K562 (cell line): ENCODE measurements around the gene CD44. TPM values are rescaled to one million over a fixed set of nuclear protein-coding genes. Genes with fewer than 3 reads are reported as not detected.

ENCODE experiments used
- ATAC-seq: fragments of 200-7000 bp; cut with Tn5 transposase; 3 replicates; pipeline ENCODE4 v1.9.1; 2020; ENCODE audit warnings: moderate library complexity
- BruUV-seq: library from RNA; stranded (reverse); fragments of 400-500 nt; replicated peaks from 2 replicates; lab custom pipeline; 2021; lab: Mats Ljungman, UMichigan
- CTCF ChIA-PET: fragments of 300-600 bp; formaldehyde crosslinking; extraction: SDS; loops from one replicate; lab custom pipeline; 2021; ENCODE audit warnings: low intra/inter-chr PET ratio; lab: Yijun Ruan, JAX
- POLR2A ChIA-PET: fragments of 300-600, 350-650 bp; sonication (Branson Sonifier 250); formaldehyde crosslinking; extraction: SDS; loops from one replicate; lab custom pipeline; 2021; ENCODE audit warnings: antibody characterized with exemption, inconsistent platforms; lab: Yijun Ruan, JAX
- DNase-seq, 4 experiments: peaks; one replicate each; pipeline versions ENCODE4 v3.0.0 to v3.0.0-alpha.2; 2011 to 2018; ENCODE audit warnings: low spot score in 3 of 4, mixed read lengths in 3 of 4; ENCODE audit errors: extremely low read depth in 1 of 4
- FAIRE-seq: peaks from 2 replicates; lab custom pipeline; 2011; peaks lifted over from hg19 to GRCh38; lab: Jason Lieb, UNC
- H2AFZ ChIP-seq: 2 replicates; pipeline ENCODE4 v1.6.0; 2011; ENCODE audit warnings: low read depth, low read length, control low read depth, inconsistent platforms
- H3K27ac ChIP-seq: fragments of 200-600 bp; 3 replicates; pipeline ENCODE4 v1.8.0; 2011; ENCODE audit warnings: low read depth, mild to moderate bottlenecking, control low read depth, inconsistent platforms, low read length, moderate library complexity, mixed read lengths; ENCODE audit errors: extremely low read depth
- H3K27me3 ChIP-seq, 2 experiments: fragments of 300-600 bp in 1 of 2; 2 replicates in 1 of 2; 3 replicates in 1 of 2; pipeline versions ENCODE4 v1.6.0 to v1.8.0; 2011; ENCODE audit warnings: inconsistent platforms in 2 of 2, low read length in 2 of 2, mild to moderate bottlenecking in 1 of 2, mixed read lengths in 1 of 2, moderate library complexity in 1 of 2; ENCODE audit not compliant: control insufficient read depth in 2 of 2, insufficient read depth in 2 of 2
- H3K36me3 ChIP-seq: fragments of 300-600 bp; 3 replicates; pipeline ENCODE4 v1.8.0; 2011; ENCODE audit warnings: mild to moderate bottlenecking, low read length, inconsistent platforms; ENCODE audit not compliant: control insufficient read depth, insufficient read depth
- H3K4me1 ChIP-seq, 2 experiments: fragments of 200-600 bp in 1 of 2; replicated peaks in 1 of 2; 2 replicates in 1 of 2; 3 replicates in 1 of 2; pipeline versions ENCODE4 v1.5.1 to v1.8.0; 2011; ENCODE audit warnings: inconsistent platforms in 2 of 2, low read length in 2 of 2, mild to moderate bottlenecking in 1 of 2, mixed read lengths in 1 of 2, moderate library complexity in 1 of 2; ENCODE audit not compliant: control insufficient read depth in 2 of 2, insufficient read depth in 2 of 2
- H3K4me2 ChIP-seq: 2 replicates; pipeline ENCODE4 v1.6.1; 2011; ENCODE audit warnings: low read length, control low read depth, inconsistent platforms, mixed read lengths; ENCODE audit not compliant: insufficient read depth
- H3K4me3 ChIP-seq: fragments of 200-600 bp; sonication (generic), shearing (Covaris generic); 2 replicates; pipeline ENCODE4 v1.5.1; 2016; ENCODE audit warnings: control low read depth, inconsistent platforms
- H3K79me2 ChIP-seq: fragments of 200-600 bp; 3 replicates; pipeline ENCODE4 v1.8.0; 2011; ENCODE audit warnings: low read length, inconsistent platforms; ENCODE audit not compliant: control insufficient read depth, insufficient read depth
- H3K9ac ChIP-seq, 2 experiments: 2 replicates each; pipeline versions ENCODE4 v1.6.0 to v1.6.1; 2011; ENCODE audit warnings: low read depth in 2 of 2, low read length in 2 of 2, control low read depth in 1 of 2, inconsistent platforms in 1 of 2, mild to moderate bottlenecking in 1 of 2, mixed read lengths in 1 of 2; ENCODE audit not compliant: insufficient read depth in 1 of 2
- H3K9me1 ChIP-seq: one replicate; pipeline ENCODE4 v1.6.0; 2011; ENCODE audit warnings: inconsistent platforms, mild to moderate bottlenecking, low read length, moderate library complexity; ENCODE audit not compliant: control insufficient read depth, insufficient read depth
- H3K9me3 ChIP-seq: replicated peaks from 2 replicates; pipeline ENCODE4 v1.5.1; 2011; ENCODE audit warnings: low read depth, low read length, inconsistent platforms; ENCODE audit not compliant: control insufficient read depth, insufficient read depth
- H4K20me1 ChIP-seq: replicated peaks from 2 replicates; pipeline ENCODE4 v1.6.1; 2011; ENCODE audit warnings: low read length, inconsistent platforms, mixed read lengths; ENCODE audit not compliant: control insufficient read depth, insufficient read depth
- E2F6 ChIP-seq, 2 experiments: IDR thresholded peaks; 2 replicates each; pipeline ENCODE4 v1.6.1; 2011; ENCODE audit warnings: borderline replicate concordance in 1 of 2, control low read depth in 1 of 2, low read depth in 1 of 2, low read length in 1 of 2, mild to moderate bottlenecking in 1 of 2, mixed read lengths in 1 of 2, moderate library complexity in 1 of 2; ENCODE audit not compliant: insufficient read depth in 1 of 2, insufficient read length in 1 of 2, poor library complexity in 1 of 2, severe bottlenecking in 1 of 2; ENCODE audit errors: extremely low read depth in 1 of 2
- ELF2 ChIP-seq: fragments of 250-450 bp; sonication (Bioruptor Pico); IDR thresholded peaks from 2 replicates; pipeline ENCODE4 v1.5.0; 2021; ENCODE audit warnings: mild to moderate bottlenecking
- ELF4 ChIP-seq: fragments of 450-650 bp; formaldehyde crosslinking; IDR thresholded peaks from 2 replicates; pipeline ENCODE4 v1.4.0; 2022; ENCODE audit warnings: missing genetic modification characterization
- FOSL1 ChIP-seq: fragments of 200-800 bp; sonication (Bioruptor generic); conservative IDR thresholded peaks from 2 replicates; pipeline ENCODE4 v1.6.1; 2016; ENCODE audit warnings: missing genetic modification characterization, missing compliant biosample characterization
- HOMEZ ChIP-seq: fragments of 250-450 bp; sonication (Bioruptor Pico); IDR thresholded peaks from 2 replicates; pipeline ENCODE4 v1.4.0; 2020; ENCODE audit warnings: mild to moderate bottlenecking, moderate library complexity
- KAT2B ChIP-seq: IDR thresholded peaks from one replicate; pipeline ENCODE4 v1.6.1; 2012; ENCODE audit warnings: low read depth, mild to moderate bottlenecking, control low read depth, inconsistent platforms, low read length, moderate library complexity
- KLF10 ChIP-seq: fragments of 250-450 bp; sonication (Bioruptor Pico); IDR thresholded peaks from 2 replicates; pipeline ENCODE4 v1.6.1; 2021; ENCODE audit warnings: matching md5 sums
- LCOR ChIP-seq: sonication (generic); formaldehyde crosslinking; IDR thresholded peaks from 2 replicates; pipeline ENCODE4 v1.8.0; 2022; ENCODE audit warnings: mild to moderate bottlenecking, missing genetic modification reagents
- MAFK ChIP-seq: IDR thresholded peaks from 2 replicates; pipeline ENCODE4 v1.6.1; 2011; ENCODE audit warnings: low read length, improper control_type of control experiment
- MTF1 ChIP-seq: fragments of 250-450 bp; sonication (Bioruptor Pico); IDR thresholded peaks from 2 replicates; pipeline ENCODE4 v1.9.0; 2021; ENCODE audit warnings: moderate library complexity, mild to moderate bottlenecking, inconsistent platforms, borderline replicate concordance
- NR0B1 ChIP-seq: fragments of 450-650 bp; IDR thresholded peaks from one replicate; pipeline ENCODE4 v1.6.1; 2018; ENCODE audit warnings: mild to moderate bottlenecking, moderate library complexity; ENCODE audit not compliant: partially characterized antibody
- TCF7L2 ChIP-seq: fragments of 150-350 bp; IDR thresholded peaks from 2 replicates; pipeline ENCODE4 v1.6.1; 2016; ENCODE audit warnings: low read depth, mild to moderate bottlenecking, low read length, moderate library complexity
- ZNF143 ChIP-seq: sonication (generic); formaldehyde crosslinking; IDR thresholded peaks from 2 replicates; pipeline ENCODE4 v1.9.0; 2022; ENCODE audit warnings: mild to moderate bottlenecking, missing genetic modification reagents
- ZNF583 ChIP-seq: fragments of 250-450 bp; sonication (Bioruptor Pico); IDR thresholded peaks from 2 replicates; pipeline ENCODE4 v1.4.0; 2020
- ZNF584 ChIP-seq: fragments of 200-800 bp; sonication (Bioruptor generic); IDR thresholded peaks from 2 replicates; pipeline ENCODE4 v1.6.1; 2016; ENCODE audit warnings: low read depth, mild to moderate bottlenecking, missing genetic modification characterization, missing compliant biosample characterization
- WGBS: fragments of 100-300 bp; shearing (Covaris generic); methylation state at CpG from one replicate; pipeline ENCODE4 v1.1.6; 2016; ENCODE audit warnings: low coverage, mixed read lengths; ENCODE audit not compliant: insufficient coverage; ENCODE audit errors: missing lambda C conversion rate; 5-methylcytosine and 5-hydroxymethylcytosine counted together
- in situ Hi-C: fragments of 300-500 bp; cut with MboI; formaldehyde crosslinking; loops from 4 replicates; pipeline ENCODE4 v1.15.0; 2018; ENCODE audit warnings: inconsistent platforms, mixed read lengths
- intact Hi-C: fragments of 100-400 bp; cut with micrococcal nuclease; formaldehyde crosslinking; loops from 2 replicates; pipeline ENCODE4 v1.14.2; 2022
- polyA plus RNA-seq, 8 experiments: library from polyadenylated mRNA; depleted of rRNA in 4 of 8; stranded (reverse) in 5 of 8; unstranded in 3 of 8; fragments of >200 nt; fragmentation: Nextera tagmentation in 2 of 8; fragmentation: Illumina TruSeq in 1 of 8; extraction: Ambion mirVana in 2 of 8; extraction: Trizol in 1 of 8; gene quantifications; 2 replicates each; pipeline versions ENCODE4 v1.2.1 to v1.2.3, GENCODE V29; 2011 to 2014; ENCODE audit warnings: inconsistent platforms in 1 of 8, missing spikeins in 1 of 8
- total RNA-seq, 7 experiments: library from RNA; depleted of rRNA in 6 of 7; stranded (reverse); fragments of >200 nt in 6 of 7; fragmentation: Illumina TruSeq in 2 of 7; extraction: Trizol in 2 of 7; gene quantifications; 2 replicates each; pipeline versions ENCODE4 v1.2.1 to v1.2.3, GENCODE V29; 2011 to 2021; ENCODE audit warnings: low replicate concordance in 1 of 7

Gene CD44
- total and polyA plus RNA-seq, 9 of the 15 experiments (the other 6 are each of a cell fraction or from before 2014, with no cell fraction given), result 1.2 to 13.9 (median 3.0) TPM

- TF ChIP-seq HOMEZ (CRISPR knock-in tag) (no peak), TCF7L2 (no peak)
Observed at GRCh38 chr11:35178067-35178805, 39.3 kb downstream of the CD44 start (continued).

- ATAC-seq, result no peak
- Histone ChIP-seq H2AFZ (no peak overlapping the region), H4K20me1 (no peaks in the 10 kb centered on the region), H3K9ac (no peak overlapping the region), H3K27ac (no peak overlapping the region), H3K4me2 (no peak overlapping the region), H3K36me3 (no peaks in the 10 kb centered on the region), H3K9me3 (no peaks in the 10 kb centered on the region), H3K79me2 (no peaks in the 10 kb centered on the region), H3K27me3 (peaks cover 2 to 7% of the 10 kb centered on the region in 2 experiments; a peak in 3 of 5 replicates), H3K4me1 (no peaks in the 10 kb centered on the region), H3K4me3 (no peak overlapping the region), H3K9me1 (no peaks in the 10 kb centered on the region)
- no TSS peak for BruUV-seq
- CTCF ChIA-PET, result no interaction called here
- no peak for DNase-seq
- WGBS, result 5% methylated on average over 2 of the region's 2 CpGs
- intact Hi-C loops, result no loop called here
- POLR2A ChIA-PET, result interaction anchor here (1.7 kb wide), 1 partner anchor 11 kb away, joined by 6 read pairs; no protein-coding TSS in a partner anchor
- in situ Hi-C loops, result no loop called here
- no peak for FAIRE-seq
- TF ChIP-seq ZNF143, result no peak
- no peak for TF ChIP-seq ELF2 (CRISPR knock-in tag)
- no peak for TF ChIP-seq NR0B1
- no peak for TF ChIP-seq LCOR (CRISPR knock-in tag)
- TF ChIP-seq ELF4 (CRISPR knock-in tag), result no peak
- TF ChIP-seq FOSL1 (tag), result no peak
- no peak for TF ChIP-seq ZNF584 (CRISPR knock-in tag)
- no peak for TF ChIP-seq MTF1 (CRISPR knock-in tag)
- no peak for TF ChIP-seq E2F6 (IDR thresholded peaks at IDR 0.05; ENCODE audit: borderline replicate concordance in 1 of 2, extremely low read depth in 1 of 2, insufficient read depth in 1 of 2, insufficient read length in 1 of 2, low read depth in 1 of 2, low read length in 1 of 2, poor library complexity in 1 of 2, severe bottlenecking in 1 of 2)
- no peak for TF ChIP-seq KLF10
- no peak for TF ChIP-seq ZNF583
- no peak for TF ChIP-seq KAT2B
- TF ChIP-seq MAFK, result no peak
Observed at GRCh38 chr11:35178873-35179272, 39.9 kb downstream of the CD44 start.
